ENCODE results near the gene UQCRFS1.
"Not testable (repeated sequence)": the region's sequence is repeated elsewhere in the genome, so short reads cannot be mapped to it uniquely, and the experiment has no call there.

Gene UQCRFS1

DNA sequence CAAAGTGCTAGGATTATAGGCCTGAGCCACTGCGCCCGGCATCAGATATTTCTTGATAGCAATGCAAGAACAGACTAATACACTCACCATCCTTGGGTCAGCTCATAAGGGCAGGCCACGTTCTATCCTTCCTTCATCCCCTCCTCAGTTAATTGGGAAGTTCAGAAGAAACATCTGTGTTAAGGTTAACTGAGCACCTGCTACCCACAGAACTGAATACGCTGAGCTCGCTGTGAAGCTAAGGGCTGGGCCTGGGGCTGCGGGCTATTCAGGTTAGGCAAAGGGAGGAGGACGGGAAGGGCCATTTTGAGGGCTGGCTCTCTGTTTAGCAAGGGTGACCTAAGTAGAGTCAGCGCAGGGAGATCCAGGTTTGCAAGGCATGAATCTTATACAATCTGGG, 43.0 kb upstream of the UQCRFS1 start:
- DNase-seq (ENCODE audit: low spot score): no peak
- TF ChIP-seq, protein P1, sequence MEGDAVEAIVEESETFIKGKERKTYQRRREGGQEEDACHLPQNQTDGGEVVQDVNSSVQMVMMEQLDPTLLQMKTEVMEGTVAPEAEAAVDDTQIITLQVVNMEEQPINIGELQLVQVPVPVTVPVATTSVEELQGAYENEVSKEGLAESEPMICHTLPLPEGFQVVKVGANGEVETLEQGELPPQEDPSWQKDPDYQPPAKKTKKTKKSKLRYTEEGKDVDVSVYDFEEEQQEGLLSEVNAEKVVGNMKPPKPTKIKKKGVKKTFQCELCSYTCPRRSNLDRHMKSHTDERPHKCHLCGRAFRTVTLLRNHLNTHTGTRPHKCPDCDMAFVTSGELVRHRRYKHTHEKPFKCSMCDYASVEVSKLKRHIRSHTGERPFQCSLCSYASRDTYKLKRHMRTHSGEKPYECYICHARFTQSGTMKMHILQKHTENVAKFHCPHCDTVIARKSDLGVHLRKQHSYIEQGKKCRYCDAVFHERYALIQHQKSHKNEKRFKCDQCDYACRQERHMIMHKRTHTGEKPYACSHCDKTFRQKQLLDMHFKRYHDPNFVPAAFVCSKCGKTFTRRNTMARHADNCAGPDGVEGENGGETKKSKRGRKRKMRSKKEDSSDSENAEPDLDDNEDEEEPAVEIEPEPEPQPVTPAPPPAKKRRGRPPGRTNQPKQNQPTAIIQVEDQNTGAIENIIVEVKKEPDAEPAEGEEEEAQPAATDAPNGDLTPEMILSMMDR (conservative IDR thresholded peaks at IDR 0.05; ENCODE audit: low read depth): no peak
- H3K27ac ChIP-seq: no peak overlapping the region
- CTCF ChIA-PET: interaction anchor here (0.5 to 0.7 kb wide), 3 partner anchors 13 to 478 kb away, joined by 3 read pairs; no protein-coding TSS in a partner anchor
- POLR2A ChIA-PET (ENCODE audit: low non-redundant PET): no interaction called here

DNA sequence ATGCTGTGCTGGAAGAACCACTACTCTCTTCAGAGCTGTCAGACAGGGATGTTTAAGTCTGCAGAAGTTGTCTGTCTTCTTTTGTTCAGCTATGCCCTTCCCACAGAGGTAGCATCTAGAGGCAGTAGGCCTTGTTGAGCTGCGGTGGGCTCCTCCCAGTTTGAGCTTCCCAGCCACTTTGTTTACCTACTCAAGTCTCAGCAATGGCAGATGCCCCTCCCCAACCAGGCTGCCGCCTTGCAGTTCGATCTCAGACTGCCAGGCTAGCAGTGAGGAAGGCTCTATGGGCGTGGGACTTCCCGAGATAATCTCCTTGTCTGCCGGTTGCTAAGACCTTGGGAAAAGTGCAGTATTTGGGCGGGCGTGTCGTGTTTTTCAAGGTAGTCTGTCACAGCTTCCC, 42.1 kb upstream of the UQCRFS1 start:
- ChIA-PET CTCF (no interaction called here), POLR2A (ENCODE audit: low non-redundant PET) (no interaction called here)
- TF ChIP-seq, protein P1 (conservative IDR thresholded peaks at IDR 0.05; ENCODE audit: low read depth): no peak
- H3K27ac ChIP-seq: no peak overlapping the region
- no peak for DNase-seq (ENCODE audit: low spot score)

DNA sequence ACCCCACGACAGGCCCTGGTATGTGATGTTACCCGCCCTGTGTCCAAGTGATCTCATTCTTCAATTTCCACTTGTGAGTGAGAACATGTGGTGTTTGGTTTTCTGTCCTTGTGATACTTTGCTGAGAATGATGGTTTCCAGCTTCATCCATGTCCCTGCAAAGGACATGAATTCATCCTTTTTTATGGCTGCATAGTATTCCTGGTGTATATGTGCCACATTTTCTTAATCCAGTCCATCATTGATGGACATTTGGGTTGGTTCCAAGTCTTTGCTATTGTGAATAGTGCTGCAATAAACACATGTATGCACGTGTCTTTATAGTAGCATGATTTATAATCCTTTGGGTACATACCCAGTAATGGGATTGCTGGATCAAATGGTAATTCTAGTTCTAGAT, 36.8 kb upstream of the UQCRFS1 start:
- H3K27ac ChIP-seq; DNase-seq (ENCODE audit: low spot score); CTCF ChIA-PET; POLR2A ChIA-PET (ENCODE audit: low non-redundant PET): not testable (repeated sequence)

DNA sequence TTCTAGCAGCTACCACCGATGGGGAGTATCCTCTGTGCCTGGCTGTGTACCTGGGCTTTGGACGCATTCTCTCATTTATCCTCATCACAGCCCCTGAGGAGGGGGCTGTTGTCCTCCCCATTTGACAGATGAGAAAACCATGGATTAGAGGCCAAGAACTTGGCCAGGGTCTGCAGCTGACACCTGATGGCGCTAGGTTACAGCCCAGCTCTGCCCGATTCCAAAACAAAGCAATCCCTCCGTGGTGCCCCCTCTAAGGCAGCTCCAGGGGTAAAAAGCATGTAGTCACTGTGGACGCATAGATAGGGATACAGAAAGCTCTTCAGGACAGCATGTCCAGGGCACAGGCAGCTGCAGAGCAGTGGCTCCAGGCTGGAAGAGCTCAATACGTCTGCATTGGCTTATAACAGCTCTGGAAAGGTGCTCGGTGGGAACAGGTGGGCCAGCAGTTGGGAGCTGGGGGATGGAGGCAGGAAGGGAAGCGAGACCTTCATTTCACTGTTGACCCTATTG, 35.4 kb upstream of the UQCRFS1 start:
- ChIA-PET CTCF (interaction anchor here (0.5 to 1.2 kb wide), 2 partner anchors 15 kb away, joined by 3 read pairs; no protein-coding TSS in a partner anchor), POLR2A (ENCODE audit: low non-redundant PET) (no interaction called here)
- TF ChIP-seq, protein P1 (conservative IDR thresholded peaks at IDR 0.05; ENCODE audit: low read depth): no peak
- H3K27ac ChIP-seq: no peak overlapping the region
- DNase-seq (ENCODE audit: low spot score): no peak

DNA sequence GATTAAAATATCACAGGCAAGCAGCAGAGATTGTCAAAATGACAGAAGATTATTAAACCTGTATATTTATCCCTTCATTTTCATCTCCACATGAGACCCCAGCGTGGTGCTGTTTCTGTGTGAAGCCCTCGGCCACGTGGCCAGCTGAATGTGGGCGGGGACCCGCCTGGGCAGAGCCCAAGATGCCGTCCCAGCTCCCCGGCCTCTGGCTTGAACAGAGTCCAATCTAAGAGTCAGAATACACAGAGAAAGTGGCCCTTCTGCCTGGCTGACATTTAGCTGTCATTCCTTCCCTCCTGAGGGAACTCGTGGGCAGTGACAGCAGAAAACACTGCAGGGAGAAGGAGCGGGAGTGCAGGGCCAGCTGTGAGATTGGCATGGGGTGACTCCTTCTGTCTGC, 34.9 kb upstream of the UQCRFS1 start:
- ChIA-PET POLR2A (ENCODE audit: low non-redundant PET) (no interaction called here), CTCF (interaction anchor here (0.5 to 1.2 kb wide), 2 partner anchors 15 kb away, joined by 3 read pairs; no protein-coding TSS in a partner anchor)
- TF ChIP-seq, protein P1 (conservative IDR thresholded peaks at IDR 0.05; ENCODE audit: low read depth): no peak
- H3K27ac ChIP-seq: no peak overlapping the region
- no peak for DNase-seq (ENCODE audit: low spot score)

DNA sequence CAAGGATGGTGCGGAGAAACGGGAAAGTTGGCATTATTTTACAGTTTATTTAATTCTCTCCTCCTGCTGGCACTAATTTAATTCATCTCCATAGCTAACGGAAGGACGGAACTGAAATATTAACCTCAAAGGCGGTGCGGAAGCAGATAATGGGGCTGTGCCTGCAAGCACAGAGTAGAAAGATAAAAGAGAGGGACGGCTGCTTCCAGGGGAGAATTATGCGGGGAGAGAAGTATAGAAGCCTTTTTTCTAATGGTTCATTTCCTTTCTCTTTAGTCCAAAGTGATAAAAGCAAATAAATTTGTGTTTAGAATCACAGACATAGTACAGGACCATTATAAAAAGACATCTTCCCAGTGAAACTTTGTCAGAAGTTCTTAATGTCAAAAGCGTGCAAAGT, 34.5 kb upstream of the UQCRFS1 start:
- POLR2A ChIA-PET (ENCODE audit: low non-redundant PET): no interaction called here
- DNase-seq (ENCODE audit: low spot score): no peak

DNA sequence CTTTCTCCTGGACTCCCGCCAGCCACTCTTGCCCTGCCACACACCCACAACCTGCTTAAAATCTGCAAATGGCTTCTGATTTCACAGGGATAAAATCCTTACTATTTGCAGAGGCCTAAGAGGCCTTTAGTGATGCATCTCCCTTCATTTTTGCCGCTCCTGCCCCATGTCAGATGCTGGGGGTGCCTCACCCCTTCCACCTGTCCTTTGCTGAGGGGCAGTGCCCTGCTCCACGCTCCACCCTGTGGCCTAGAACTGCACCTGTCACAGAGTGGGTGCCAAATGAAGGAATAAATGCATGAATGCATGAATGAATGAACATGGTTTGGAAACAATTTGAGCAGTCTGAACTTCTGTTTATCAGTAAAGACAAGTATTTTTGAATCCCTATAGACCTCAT, 34.1 kb upstream of the UQCRFS1 start:
- no peak overlapping the region for H3K27ac ChIP-seq
- ChIA-PET CTCF (no interaction called here), POLR2A (ENCODE audit: low non-redundant PET) (no interaction called here)
- DNase-seq (ENCODE audit: low spot score): no peak
- TF ChIP-seq, protein P1 (conservative IDR thresholded peaks at IDR 0.05; ENCODE audit: low read depth): no peak

More for the DNA sequence above, 34.5 kb upstream of the UQCRFS1 start:
- CTCF ChIA-PET: interaction anchor here (1.2 kb wide), 1 partner anchor 16 kb away, joined by 3 read pairs; no protein-coding TSS in a partner anchor
- no peak overlapping the region for H3K27ac ChIP-seq
- TF ChIP-seq, protein P1 (conservative IDR thresholded peaks at IDR 0.05; ENCODE audit: low read depth): no peak

Measured in RWPE1 (cell line).